Breast epithelium (tissue), 4 donors: ENCODE results near the gene MST1R. TPM values are rescaled to one million over a fixed set of nuclear protein-coding genes. Genes with fewer than 3 reads are reported as not detected.

ENCODE experiments used
- DNase-seq, 2 donors: peaks; one replicate each; pipeline ENCODE4 v3.0.0-alpha.2; 2019; ENCODE audit warnings: low spot score in 2 of 2
- H3K27ac ChIP-seq, 2 donors: fragments of 200-600 bp; sonication (generic) in 1 of 2; one replicate each; pipeline ENCODE4 v1.5.1; 2016 to 2019; ENCODE audit warnings: mild to moderate bottlenecking in 1 of 2
- H3K27me3 ChIP-seq, 2 donors: fragments of 200-600 bp; sonication (generic) in 1 of 2; one replicate each; pipeline versions ENCODE4 v1.5.1 to v1.6.0; 2017 to 2019; ENCODE audit warnings: control low read depth in 1 of 2, mild to moderate bottlenecking in 1 of 2
- H3K36me3 ChIP-seq: fragments of 200-600 bp; one replicate; pipeline ENCODE4 v1.5.1; 2019
- H3K4me1 ChIP-seq, 2 donors: fragments of 200-600 bp; sonication (generic); one replicate each; pipeline ENCODE4 v1.5.1; 2016 to 2019; ENCODE audit warnings: control low read depth in 1 of 2
- H3K4me3 ChIP-seq, 3 donors: fragments of 200-600 bp; sonication (generic); 1 replicate in 2 of 3; 2 replicates in 1 of 3; pipeline ENCODE4 v1.5.1; 2016 to 2019; ENCODE audit warnings: mild to moderate bottlenecking in 3 of 3, moderate library complexity in 2 of 3
- H3K9me3 ChIP-seq, 2 donors: fragments of 200-600 bp; sonication (generic) in 1 of 2; one replicate each; pipeline ENCODE4 v1.5.1; 2016 to 2019; ENCODE audit warnings: control low read depth in 1 of 2
- CTCF ChIP-seq, 3 donors: fragments of 450-650 bp; IDR thresholded peaks; one replicate each; pipeline ENCODE4 v1.5.1; 2016 to 2017; ENCODE audit warnings: antibody characterized with exemption in 3 of 3, mild to moderate bottlenecking in 3 of 3, moderate library complexity in 3 of 3
- POLR2A ChIP-seq: fragments of 450-650 bp; IDR thresholded peaks from one replicate; pipeline ENCODE4 v1.6.1; 2016; ENCODE audit warnings: antibody characterized with exemption, mild to moderate bottlenecking, moderate library complexity
- POLR2AphosphoS5 ChIP-seq, 3 donors: sonication (generic); formaldehyde crosslinking; IDR thresholded peaks; one replicate each; pipeline ENCODE4 v1.6.1; 2017; ENCODE audit warnings: antibody characterized with exemption in 3 of 3
- intact Hi-C: fragments of 100-400 bp; cut with DNase I; formaldehyde crosslinking; loops from one replicate; pipeline ENCODE4 v1.15.1; 2023; ENCODE audit warnings: low total_unique reads
- total RNA-seq, 3 donors: library from RNA; depleted of rRNA; stranded (reverse); fragments of >200 nt; gene quantifications; one replicate each; pipeline ENCODE4 v1.1.0, GENCODE V29; 2016

The MST1R gene
- total RNA-seq, 3 donors from 2014 or later = 0.16 to 11.9 (median 7.5) TPM

GRCh38 chr3:49901366-49902339, 2.0 kb downstream of the MST1R start:
- DNase-seq = no peak
- peaks cover 6 to 8% of the 10 kb centered on the region in 2 donors for H3K4me1 ChIP-seq
- no peaks in the 10 kb centered on the region for H3K36me3 ChIP-seq
- intact Hi-C loops = no loop called here
- H3K27ac ChIP-seq = peak overlapping the region; percentile 87 to 90
- TF ChIP-seq POLR2A (no peak), POLR2AphosphoS5 (IDR thresholded peaks at IDR 0.05) (no peak), CTCF (IDR thresholded peaks at IDR 0.05) (no peak)
- H3K9me3 ChIP-seq = no peaks in the 10 kb centered on the region
- no peaks in the 10 kb centered on the region for H3K27me3 ChIP-seq
- H3K4me3 ChIP-seq = no peak overlapping the region

GRCh38 chr3:49900491-49901153, 3.1 kb downstream of the MST1R start:
- intact Hi-C loops = no loop called here

GRCh38 chr3:49899815-49900214, 3.9 kb downstream of the MST1R start:
- DNase-seq = no peak
- Histone ChIP-seq H3K27me3 (no peaks in the 10 kb centered on the region), H3K27ac (peak overlapping the region; percentile 87 to 90), H3K9me3 (no peaks in the 10 kb centered on the region), H3K36me3 (no peaks in the 10 kb centered on the region), H3K4me3 (no peak overlapping the region), H3K4me1 (peaks cover 0 to 8% of the 10 kb centered on the region in 2 donors)
- TF ChIP-seq POLR2AphosphoS5 (IDR thresholded peaks at IDR 0.05) = no peak
- TF ChIP-seq CTCF (IDR thresholded peaks at IDR 0.05) = no peak
- no peak for TF ChIP-seq POLR2A
- intact Hi-C loops = no loop called here

More at GRCh38 chr3:49900491-49901153, 3.1 kb downstream of the MST1R start:
- H3K36me3 ChIP-seq = no peaks in the 10 kb centered on the region
- H3K9me3 ChIP-seq = no peaks in the 10 kb centered on the region
- H3K27me3 ChIP-seq = no peaks in the 10 kb centered on the region
- TF ChIP-seq POLR2AphosphoS5 (IDR thresholded peaks at IDR 0.05) (peak in 2 of 3 donors; percentile 14 to 30), CTCF (IDR thresholded peaks at IDR 0.05) (peak in 2 of 3 donors; percentile 9 to 25), POLR2A (no peak)
- peaks cover 4 to 8% of the 10 kb centered on the region in 2 donors for H3K4me1 ChIP-seq
- H3K4me3 ChIP-seq = no peak overlapping the region
- peak; percentile 85 to 88 for DNase-seq
- peak overlapping the region; percentile 87 to 90 for H3K27ac ChIP-seq

- no peak overlapping the region for H3K27ac ChIP-seq
- peaks cover 0 to 8% of the 10 kb centered on the region in 2 donors for H3K4me1 ChIP-seq
- no peaks in the 10 kb centered on the region for H3K36me3 ChIP-seq
- no peaks in the 10 kb centered on the region for H3K27me3 ChIP-seq
- DNase-seq = no peak
- TF ChIP-seq POLR2A (no peak), CTCF (IDR thresholded peaks at IDR 0.05) (no peak), POLR2AphosphoS5 (IDR thresholded peaks at IDR 0.05) (no peak)
- no peak overlapping the region for H3K4me3 ChIP-seq
- intact Hi-C loops = no loop called here
- no peaks in the 10 kb centered on the region for H3K9me3 ChIP-seq
Measured at GRCh38 chr3:49898991-49899390, 4.7 kb downstream of the MST1R start.
